Measurements from ENCODE around the gene ASGR2. TPM values are rescaled to one million over a fixed set of nuclear protein-coding genes. Genes with fewer than 3 reads are reported as not detected.
"Not testable (repeated sequence)": the region's sequence is repeated elsewhere in the genome, so short reads cannot be mapped to it uniquely, and the experiment has no call there.

The ASGR2 gene, protein sequence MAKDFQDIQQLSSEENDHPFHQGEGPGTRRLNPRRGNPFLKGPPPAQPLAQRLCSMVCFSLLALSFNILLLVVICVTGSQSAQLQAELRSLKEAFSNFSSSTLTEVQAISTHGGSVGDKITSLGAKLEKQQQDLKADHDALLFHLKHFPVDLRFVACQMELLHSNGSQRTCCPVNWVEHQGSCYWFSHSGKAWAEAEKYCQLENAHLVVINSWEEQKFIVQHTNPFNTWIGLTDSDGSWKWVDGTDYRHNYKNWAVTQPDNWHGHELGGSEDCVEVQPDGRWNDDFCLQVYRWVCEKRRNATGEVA
- total RNA-seq = not detected

DNA sequence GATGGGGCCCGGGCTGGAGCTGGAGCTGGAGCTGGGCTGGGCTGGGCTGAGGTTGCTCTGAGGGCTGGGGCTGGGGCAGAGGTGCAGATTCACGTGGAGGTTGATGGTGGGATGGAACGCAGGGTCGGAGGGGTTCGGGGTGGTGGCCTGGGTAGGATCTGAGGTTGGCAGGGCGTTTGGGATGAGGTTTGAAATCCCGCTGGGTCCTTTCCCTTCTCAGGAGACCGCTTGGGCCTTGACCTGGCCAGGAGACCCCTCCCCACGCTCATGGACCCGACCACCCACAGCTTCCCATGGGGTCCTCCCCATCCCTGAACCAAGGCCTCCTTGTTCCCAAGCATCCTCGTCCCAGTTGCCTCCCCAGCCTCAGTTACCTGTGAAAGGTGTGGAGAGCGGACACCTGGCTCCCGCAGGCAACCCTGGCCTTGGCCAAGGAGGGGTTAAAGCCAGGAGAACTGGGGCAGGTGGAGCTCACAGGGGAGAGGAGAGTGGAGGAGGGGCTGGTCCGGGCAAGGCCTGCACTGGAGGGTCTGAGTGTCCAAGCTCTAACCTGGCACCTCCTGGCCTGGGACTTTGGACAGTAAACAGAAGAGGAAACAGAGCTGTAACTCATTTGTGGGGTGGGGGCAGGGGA, at the start of gene ASGR2:
TSS of gene ASGR2 (minus strand) at position 582 of the 634 bp plus-strand sequence. CDS start 582 bp downstream, outside the sequence.
- Mint-ChIP-seq H3K4me1 (peaks cover 6% of the 10 kb centered on the region), H3K36me3 (ENCODE audit: low read depth) (no peaks in the 10 kb centered on the region), H3K27me3 (no peaks in the 10 kb centered on the region), H3K9me3 (no peaks in the 10 kb centered on the region), H3K27ac (no peak within 1 kb of the TSS), H3K4me3 (no peak within 1 kb of the TSS)
- CTCF ChIA-PET = interaction anchor here (0.5 to 1.5 kb wide), 4 partner anchors 11 to 159 kb away, joined by 3 to 5 read pairs (median 4); no protein-coding TSS in a partner anchor
- POLR2A ChIA-PET = no interaction called here
- no peak for DNase-seq

DNA sequence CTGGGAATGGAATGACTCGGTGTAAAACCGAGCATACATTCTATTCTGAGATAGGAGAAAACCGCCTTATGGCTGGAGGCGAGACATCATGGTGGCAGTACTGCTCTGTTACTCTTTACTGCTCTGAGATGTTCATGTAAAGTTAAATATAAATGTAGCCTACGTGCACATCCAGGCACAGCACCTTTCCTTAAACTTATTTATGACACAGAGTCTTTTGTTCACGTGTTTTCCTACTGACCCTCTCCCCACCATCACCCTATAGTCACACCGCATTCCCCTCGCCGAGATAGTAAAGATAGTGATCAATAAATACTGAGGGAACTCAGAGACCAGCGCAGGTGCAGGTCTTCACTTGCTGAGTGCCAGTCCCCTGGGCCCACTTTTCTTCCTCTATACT, 44.9 kb upstream of the ASGR2 start:
- DNase-seq; H3K4me1 Mint-ChIP-seq; H3K27me3 Mint-ChIP-seq; H3K27ac Mint-ChIP-seq; H3K9me3 Mint-ChIP-seq; POLR2A ChIA-PET; H3K36me3 Mint-ChIP-seq (ENCODE audit: low read depth); H3K4me3 Mint-ChIP-seq: not testable (repeated sequence)
- CTCF ChIA-PET = interaction anchor here (0.9 kb wide), 1 partner anchor 18 kb away, joined by 4 read pairs; no protein-coding TSS in a partner anchor

DNA sequence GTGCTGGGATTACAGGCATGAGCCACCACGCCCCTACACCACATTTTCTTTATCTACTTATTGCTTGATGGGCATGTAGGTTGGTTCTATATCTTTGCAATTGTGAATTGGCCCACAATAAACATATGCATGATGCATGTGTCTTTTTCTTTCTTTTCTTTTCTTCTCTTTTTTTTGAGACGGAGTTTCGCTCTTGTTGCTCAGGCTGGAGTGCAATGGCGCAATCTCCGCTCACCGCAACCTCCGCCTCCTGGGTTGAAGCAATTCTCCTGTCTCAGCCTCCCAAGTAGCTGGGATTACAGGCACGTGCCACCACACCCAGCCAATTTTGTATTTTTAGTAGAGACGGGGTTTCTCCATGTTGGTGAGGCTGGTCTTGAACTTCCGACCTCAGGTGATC, 43.8 kb upstream of the ASGR2 start:
- peaks cover 13% of the 10 kb centered on the region for H3K27me3 Mint-ChIP-seq
- H3K36me3 Mint-ChIP-seq (ENCODE audit: low read depth); H3K27ac Mint-ChIP-seq; H3K9me3 Mint-ChIP-seq; DNase-seq; POLR2A ChIA-PET; H3K4me1 Mint-ChIP-seq; H3K4me3 Mint-ChIP-seq; CTCF ChIA-PET: not testable (repeated sequence)

DNA sequence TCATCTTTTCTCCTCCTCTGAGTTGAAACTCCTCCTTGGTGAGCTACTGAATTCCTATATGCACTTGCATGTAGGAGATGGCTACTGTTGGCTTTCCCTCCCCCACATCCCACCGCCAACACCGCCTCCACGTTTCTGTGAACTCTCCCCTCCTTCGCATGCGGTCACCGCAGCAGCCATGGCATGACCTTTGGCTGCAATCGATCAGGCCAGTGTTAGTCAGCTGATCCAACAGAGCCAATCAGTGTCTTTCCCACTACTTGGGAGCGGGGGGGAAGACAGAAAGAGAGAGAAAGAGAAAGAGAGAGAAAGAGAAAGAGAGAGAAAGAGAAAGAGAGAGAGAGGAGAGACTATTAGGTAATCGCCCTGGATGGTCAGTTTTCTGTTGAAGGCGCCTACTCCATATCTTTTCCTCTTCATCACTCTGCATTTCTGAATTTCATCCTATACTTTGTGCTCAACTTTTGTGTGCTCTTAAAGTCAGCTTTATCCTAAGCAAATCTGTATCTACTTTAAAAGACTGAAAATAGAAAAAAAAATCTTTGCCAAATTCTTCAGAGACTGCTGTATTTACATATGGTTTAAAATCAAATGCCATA, 41.8 kb upstream of the ASGR2 start:
- H3K27ac Mint-ChIP-seq = no peak overlapping the region
- no peak for DNase-seq
- ChIA-PET CTCF (no interaction called here), POLR2A (no interaction called here)
- peaks cover 22% of the 10 kb centered on the region for H3K27me3 Mint-ChIP-seq
- H3K4me1 Mint-ChIP-seq = no peaks in the 10 kb centered on the region
- no peaks in the 10 kb centered on the region for H3K36me3 Mint-ChIP-seq (ENCODE audit: low read depth)
- H3K9me3 Mint-ChIP-seq = no peaks in the 10 kb centered on the region
- no peak overlapping the region for H3K4me3 Mint-ChIP-seq

DNA sequence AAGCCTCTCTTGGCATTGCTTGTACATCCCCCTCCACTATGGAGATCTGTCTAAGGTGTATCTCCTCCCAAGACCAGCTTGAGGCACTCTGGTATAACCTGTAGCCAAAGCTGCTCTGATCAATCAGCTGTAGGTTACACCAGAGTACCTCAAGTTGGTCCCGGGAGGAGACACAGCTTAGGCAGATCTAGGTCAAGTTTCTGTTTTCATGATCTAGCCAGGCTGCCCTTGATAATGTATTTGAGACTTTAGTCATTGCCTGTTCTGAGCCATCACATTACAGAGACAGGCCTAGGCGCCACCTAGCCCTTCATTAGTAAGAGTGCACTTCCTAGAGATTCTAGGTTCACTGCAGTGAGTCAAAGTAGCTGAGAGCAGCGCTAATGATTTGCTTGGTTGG, 33.1 kb upstream of the ASGR2 start:
- Mint-ChIP-seq H3K36me3 (ENCODE audit: low read depth) (no peaks in the 10 kb centered on the region), H3K4me1 (no peaks in the 10 kb centered on the region), H3K27ac (no peak overlapping the region), H3K9me3 (no peaks in the 10 kb centered on the region), H3K4me3 (no peak overlapping the region), H3K27me3 (peaks cover 10% of the 10 kb centered on the region)
- ChIA-PET CTCF (interaction anchor here (1.2 kb wide), 1 partner anchor 29 kb away, joined by 3 read pairs; no protein-coding TSS in a partner anchor), POLR2A (no interaction called here)
- DNase-seq = no peak

DNA sequence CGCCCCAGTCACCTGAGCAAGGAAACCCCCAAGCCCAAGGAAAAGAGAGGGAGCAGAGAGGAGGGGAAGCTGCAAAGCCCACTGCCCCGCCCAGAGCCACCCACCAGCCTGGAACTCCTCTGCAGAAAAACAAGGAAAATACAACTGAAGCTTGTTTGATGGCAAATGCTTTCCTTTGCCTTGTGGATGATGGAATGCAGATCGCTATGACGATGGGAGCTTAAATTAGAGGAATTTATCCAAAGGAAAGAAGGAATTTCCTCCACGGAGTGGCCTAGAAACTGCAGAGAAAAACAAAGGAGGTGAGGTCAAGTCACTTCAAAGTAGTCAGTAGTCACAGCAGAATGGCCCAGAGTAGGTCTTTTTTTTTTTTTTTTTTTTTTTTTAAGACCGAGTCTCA, 31.5 kb upstream of the ASGR2 start:
- ChIA-PET POLR2A (no interaction called here), CTCF (interaction anchor here (0.6 to 1.7 kb wide), 4 partner anchors 10 to 504 kb away, joined by 3 to 4 read pairs (median 4); no protein-coding TSS in a partner anchor)
- Mint-ChIP-seq H3K4me3 (no peak overlapping the region), H3K27me3 (no peaks in the 10 kb centered on the region), H3K27ac (no peak overlapping the region), H3K9me3 (no peaks in the 10 kb centered on the region), H3K4me1 (no peaks in the 10 kb centered on the region), H3K36me3 (ENCODE audit: low read depth) (no peaks in the 10 kb centered on the region)
- no peak for DNase-seq

DNA sequence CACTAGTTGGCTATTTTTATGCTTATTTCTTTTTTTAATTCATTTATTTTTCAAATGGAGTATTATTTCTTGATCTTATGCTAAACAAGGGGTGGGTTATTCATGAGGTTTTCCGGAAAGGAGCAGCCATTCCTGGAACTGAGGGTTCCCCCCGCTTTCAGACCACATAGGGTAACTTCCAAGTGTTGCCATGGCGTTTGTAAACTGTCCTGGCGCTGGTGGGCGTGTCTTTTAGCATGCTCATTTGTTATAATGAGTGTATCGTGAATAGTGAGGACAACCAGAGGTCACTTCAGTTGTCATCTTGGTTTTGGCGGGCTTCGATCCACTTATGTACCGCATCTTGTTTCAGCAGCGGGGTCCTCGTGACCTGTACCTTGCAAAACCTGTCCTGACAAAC, 29.6 kb upstream of the ASGR2 start:
- no peak for DNase-seq
- ChIA-PET CTCF (no interaction called here), POLR2A (no interaction called here)
- Mint-ChIP-seq H3K4me3 (no peak overlapping the region), H3K9me3 (no peaks in the 10 kb centered on the region), H3K27me3 (no peaks in the 10 kb centered on the region), H3K27ac (no peak overlapping the region), H3K36me3 (ENCODE audit: low read depth) (no peaks in the 10 kb centered on the region), H3K4me1 (no peaks in the 10 kb centered on the region)

GRCh38 chr17:7141824-7142223, 27.2 kb upstream of the ASGR2 start:
- ChIA-PET CTCF (interaction anchor here (1.3 to 3.9 kb wide), 3 partner anchors 8 to 96 kb away, joined by 3 to 19 read pairs (median 8); no protein-coding TSS in a partner anchor), POLR2A (no interaction called here)
- DNase-seq = no peak
- Mint-ChIP-seq H3K27ac (no peak overlapping the region), H3K4me1 (no peaks in the 10 kb centered on the region), H3K36me3 (ENCODE audit: low read depth) (no peaks in the 10 kb centered on the region), H3K4me3 (no peak overlapping the region), H3K9me3 (no peaks in the 10 kb centered on the region), H3K27me3 (peaks cover 8% of the 10 kb centered on the region)

GRCh38 chr17:7139400-7139799, 24.8 kb upstream of the ASGR2 start:
- no peak for DNase-seq
- H3K27me3 Mint-ChIP-seq = peaks cover 9% of the 10 kb centered on the region
- no peaks in the 10 kb centered on the region for H3K36me3 Mint-ChIP-seq (ENCODE audit: low read depth)
- H3K9me3 Mint-ChIP-seq = no peaks in the 10 kb centered on the region
- ChIA-PET POLR2A (no interaction called here), CTCF (interaction anchor here (1.3 to 3.9 kb wide), 3 partner anchors 38 to 94 kb away, joined by 4 to 19 read pairs (median 7); no protein-coding TSS in a partner anchor)
- H3K27ac Mint-ChIP-seq = no peak overlapping the region
- H3K4me1 Mint-ChIP-seq = peaks cover 4% of the 10 kb centered on the region
- no peak overlapping the region for H3K4me3 Mint-ChIP-seq

GRCh38 chr17:7138800-7139381, 24.3 kb upstream of the ASGR2 start:
- Mint-ChIP-seq H3K4me3 (no peak overlapping the region), H3K4me1 (peaks cover 4% of the 10 kb centered on the region), H3K27ac (no peak overlapping the region), H3K9me3 (no peaks in the 10 kb centered on the region), H3K36me3 (ENCODE audit: low read depth) (no peaks in the 10 kb centered on the region), H3K27me3 (peaks cover 9% of the 10 kb centered on the region)
- ChIA-PET CTCF (interaction anchor here (0.6 to 3.9 kb wide), 4 partner anchors 38 to 93 kb away, joined by 4 to 19 read pairs (median 6); no protein-coding TSS in a partner anchor), POLR2A (no interaction called here)
- DNase-seq = no peak

- Mint-ChIP-seq H3K4me3 (no peak overlapping the region), H3K9me3 (no peaks in the 10 kb centered on the region), H3K27ac (no peak overlapping the region), H3K4me1 (peaks cover 14% of the 10 kb centered on the region), H3K27me3 (peaks cover 9% of the 10 kb centered on the region), H3K36me3 (ENCODE audit: low read depth) (no peaks in the 10 kb centered on the region)
- ChIA-PET CTCF (interaction anchor here (1.0 to 1.8 kb wide), 7 partner anchors 9 to 92 kb away, joined by 4 to 15 read pairs (median 5); partner anchors contain the start of genes ASGR2 and SLC16A11), POLR2A (no interaction called here)
- DNase-seq = no peak
Measured at GRCh38 chr17:7137171-7137943, 22.7 kb upstream of the ASGR2 start.

- Mint-ChIP-seq H3K4me1 (peaks cover 20% of the 10 kb centered on the region), H3K36me3 (ENCODE audit: low read depth) (no peaks in the 10 kb centered on the region), H3K4me3 (no peak overlapping the region), H3K27me3 (peaks cover 10% of the 10 kb centered on the region), H3K9me3 (no peaks in the 10 kb centered on the region), H3K27ac (no peak overlapping the region)
- POLR2A ChIA-PET = no interaction called here
- CTCF ChIA-PET = interaction anchor here (0.6 to 1.8 kb wide), 10 partner anchors 9 to 91 kb away, joined by 3 to 15 read pairs (median 5); partner anchors contain the start of genes ASGR2 and SLC16A11
- DNase-seq = peak; percentile 83
Measured at GRCh38 chr17:7136266-7136877, 21.8 kb upstream of the ASGR2 start.
